ENCODE data around the gene TMEM238.
"Not testable (repeated sequence)": the region's sequence is repeated elsewhere in the genome, so short reads cannot be mapped to it uniquely, and the experiment has no call there.

TMEM238 gene

DNA sequence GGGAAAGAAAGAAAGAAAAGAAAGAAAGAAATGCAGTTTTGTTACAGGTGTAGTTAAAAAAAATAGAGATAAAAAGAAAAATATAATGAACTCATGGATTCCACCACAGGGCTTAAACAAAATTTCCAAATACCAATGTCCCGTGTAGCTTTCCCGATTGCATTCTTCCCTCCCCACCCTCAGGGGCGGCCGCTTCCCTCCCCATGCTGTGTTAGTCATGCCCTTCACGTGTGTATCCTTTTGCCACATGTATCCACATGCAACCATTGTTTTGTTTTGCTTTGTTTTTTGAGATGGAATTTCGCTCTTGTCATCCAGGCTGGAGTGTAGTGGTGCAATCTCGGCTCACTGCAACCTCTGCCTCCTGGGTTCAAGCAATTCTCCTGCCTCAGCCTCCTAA is 48.0 kb downstream of the TMEM238 start:
- no peak for DNase-seq

GRCh38 chr19:55333870-55334269 is 50.2 kb downstream of the TMEM238 start:
- no peak for DNase-seq

- not testable (repeated sequence) for DNase-seq
These were observed 54.3 kb downstream of the TMEM238 start for GRCh38 chr19:55329791-55330190.

Data from retina (tissue), 1 donor.